ENCODE results near the gene CGAS.
"Not testable (repeated sequence)": the region's sequence is repeated elsewhere in the genome, so short reads cannot be mapped to it uniquely, and the experiment has no call there.

Gene CGAS

GRCh38 chr6:73452107-73452461 lies at the start of gene CGAS:
CGAS (minus strand) TSS chr6:73452297; CDS start chr6:73452181, 116 bp downstream.
- DNase-seq (ENCODE audit: low spot score): no peak

- DNase-seq (ENCODE audit: low spot score): no peak
Observed at GRCh38 chr6:73497915-73498314, 45.8 kb upstream of the CGAS start.

- no peak for DNase-seq (ENCODE audit: low spot score)
Observed at GRCh38 chr6:73491377-73491776, 39.3 kb upstream of the CGAS start.

GRCh38 chr6:73487473-73487872 lies 35.4 kb upstream of the CGAS start:
- DNase-seq (ENCODE audit: low spot score): no peak

- DNase-seq (ENCODE audit: low spot score): no peak
Observed at GRCh38 chr6:73484438-73484837, 32.3 kb upstream of the CGAS start.

GRCh38 chr6:73481969-73482368 lies 29.9 kb upstream of the CGAS start:
- DNase-seq (ENCODE audit: low spot score): no peak

- no peak for DNase-seq (ENCODE audit: low spot score)
Observed at GRCh38 chr6:73477407-73477806, 25.3 kb upstream of the CGAS start.

- DNase-seq (ENCODE audit: low spot score): no peak
Observed at GRCh38 chr6:73476723-73477122, 24.6 kb upstream of the CGAS start.

GRCh38 chr6:73471686-73472290 lies 19.7 kb upstream of the CGAS start:
- DNase-seq (ENCODE audit: low spot score): no peak

- DNase-seq (ENCODE audit: low spot score): peak; percentile 88
Observed at GRCh38 chr6:73461537-73462350, 9.6 kb upstream of the CGAS start, which contains the start of gene MTO1. MTO1 (plus strand) TSS chr6:73461737; CDS start chr6:73461855, 118 bp downstream.

- no peak for DNase-seq (ENCODE audit: low spot score)
Observed at GRCh38 chr6:73460056-73460455, 8.0 kb upstream of the CGAS start.

- DNase-seq (ENCODE audit: low spot score): not testable (repeated sequence)
Observed at GRCh38 chr6:73459474-73459873, 7.4 kb upstream of the CGAS start.

GRCh38 chr6:73455865-73456629 lies 4.0 kb upstream of the CGAS start:
- no peak for DNase-seq (ENCODE audit: low spot score)

GRCh38 chr6:73451223-73452106 lies 632 bp downstream of the CGAS start:
- DNase-seq (ENCODE audit: low spot score): peak; percentile 8

- DNase-seq (ENCODE audit: low spot score): no peak
Observed at GRCh38 chr6:73443555-73443954, 8.5 kb downstream of the CGAS start.

- DNase-seq (ENCODE audit: low spot score): no peak
Observed at GRCh38 chr6:73435236-73435635, 16.9 kb downstream of the CGAS start.

GRCh38 chr6:73421534-73421933 lies 30.6 kb downstream of the CGAS start:
- no peak for DNase-seq (ENCODE audit: low spot score)

- DNase-seq (ENCODE audit: low spot score): no peak
Observed at GRCh38 chr6:73418081-73418741, 33.9 kb downstream of the CGAS start.

GRCh38 chr6:73413102-73413501 lies 39.0 kb downstream of the CGAS start:
- DNase-seq (ENCODE audit: low spot score): no peak

- DNase-seq (ENCODE audit: low spot score): no peak
Observed at GRCh38 chr6:73409395-73409794, 42.7 kb downstream of the CGAS start.

- no peak for DNase-seq (ENCODE audit: low spot score)
Observed at GRCh38 chr6:73400656-73401055, 51.4 kb downstream of the CGAS start.

Measured in SW480 (cell line).